ENCODE measurements around the gene ACTC1. TPM values are rescaled to one million over a fixed set of nuclear protein-coding genes. Genes with fewer than 3 reads are reported as not detected.

Gene ACTC1
- polyA plus RNA-seq, 4 donors = 1.1 to 2.0 (median 1.5) TPM

DNA sequence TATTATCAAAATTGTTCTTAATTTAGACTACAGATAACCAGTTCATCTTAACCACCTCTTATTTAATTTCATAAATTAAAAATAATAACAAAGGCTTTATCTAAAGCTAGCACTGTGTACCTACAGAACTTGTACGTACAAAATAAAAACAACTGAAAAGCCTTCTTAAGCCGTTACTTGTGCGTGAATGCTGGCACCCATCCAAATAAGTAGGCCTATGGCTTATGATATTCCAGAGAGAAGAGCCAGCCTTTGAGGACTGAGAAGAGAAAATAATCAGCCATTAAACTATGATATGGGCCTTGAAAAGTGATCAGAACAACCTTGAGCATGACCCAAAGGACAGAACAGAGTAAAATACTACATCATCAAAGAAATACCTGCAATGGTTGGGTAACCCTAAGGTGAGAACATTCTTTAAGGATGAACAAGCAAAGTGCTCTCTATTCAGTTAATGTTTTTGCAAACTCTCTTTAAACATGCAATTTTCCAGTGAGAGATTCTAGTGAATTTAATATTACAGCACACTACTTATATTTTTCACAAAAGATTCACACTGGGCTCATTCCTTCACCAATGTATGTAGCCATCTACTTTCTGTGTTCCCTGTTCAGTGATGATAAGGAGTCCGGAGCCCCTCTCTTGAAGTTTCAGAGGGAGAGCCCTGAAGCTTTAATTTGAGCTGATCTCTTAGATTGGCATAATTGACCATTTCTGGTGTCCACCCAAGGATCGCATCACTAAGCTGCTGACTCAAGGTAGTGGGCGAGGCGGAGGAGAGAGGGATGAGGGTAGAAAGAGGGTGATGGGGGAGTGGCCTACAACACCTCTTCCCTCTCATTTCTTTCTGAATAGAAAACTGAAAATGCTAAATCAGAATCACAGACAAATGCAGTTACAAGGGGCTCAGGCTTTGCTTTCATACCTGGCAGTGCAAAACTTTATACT is 7.7 kb upstream of the ACTC1 start:
- DNase-seq (ENCODE audit: low read depth in 4 of 4, low spot score in 3 of 4) = no peak

GRCh38 chr15:34802371-34802770 is 7.0 kb upstream of the ACTC1 start:
- DNase-seq (ENCODE audit: low read depth in 4 of 4, low spot score in 3 of 4) = no peak

DNA sequence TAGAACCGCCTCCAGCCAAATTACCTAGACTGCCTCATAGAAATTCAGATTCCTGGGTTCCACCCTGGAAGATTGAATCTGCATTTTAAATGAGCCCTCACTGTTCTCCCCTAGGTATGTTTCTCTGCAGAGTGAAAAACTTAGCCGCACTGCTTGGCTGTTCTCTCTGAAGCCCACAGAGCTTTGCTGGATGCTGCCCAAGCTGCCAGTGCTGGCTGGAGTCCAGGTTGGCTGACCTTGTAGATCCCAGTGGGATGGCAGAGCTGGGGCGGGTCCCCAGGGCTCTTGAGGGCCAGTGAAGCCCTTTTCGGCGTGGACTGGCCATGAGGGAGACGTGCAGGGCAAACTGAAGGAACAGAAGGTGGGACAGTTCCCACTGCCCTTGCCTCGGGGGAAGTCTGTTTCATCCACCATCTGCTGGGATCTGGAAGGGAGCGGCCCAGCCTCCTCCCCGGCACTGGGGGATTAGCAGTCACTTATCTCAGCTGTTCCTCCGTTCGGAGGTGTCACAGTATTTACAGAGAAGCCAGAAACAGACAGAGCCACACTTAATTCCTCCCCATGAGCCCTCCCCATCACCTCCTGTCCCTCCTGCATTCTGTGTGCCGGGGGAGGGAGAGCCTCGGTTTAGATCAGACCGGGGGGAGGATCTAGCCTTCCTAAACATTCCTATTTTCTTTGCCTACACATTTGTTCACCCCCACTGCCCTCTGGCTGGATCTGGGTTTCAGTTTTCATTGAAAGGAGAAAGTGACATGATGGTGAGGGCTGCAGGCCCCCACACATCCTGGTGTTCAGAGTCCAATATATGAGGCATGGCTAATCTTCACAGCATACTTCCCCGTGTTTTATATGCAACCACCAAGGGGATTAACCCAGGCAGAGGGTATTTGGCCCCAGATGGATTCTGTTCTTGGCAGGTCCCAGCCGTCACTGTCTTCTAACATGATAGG is 4.1 kb upstream of the ACTC1 start:
- no peak for DNase-seq (ENCODE audit: low read depth in 4 of 4, low spot score in 3 of 4)

- DNase-seq (ENCODE audit: low read depth in 4 of 4, low spot score in 3 of 4) = no peak
These were observed 1.6 kb upstream of the ACTC1 start for GRCh38 chr15:34796847-34797435.

DNA sequence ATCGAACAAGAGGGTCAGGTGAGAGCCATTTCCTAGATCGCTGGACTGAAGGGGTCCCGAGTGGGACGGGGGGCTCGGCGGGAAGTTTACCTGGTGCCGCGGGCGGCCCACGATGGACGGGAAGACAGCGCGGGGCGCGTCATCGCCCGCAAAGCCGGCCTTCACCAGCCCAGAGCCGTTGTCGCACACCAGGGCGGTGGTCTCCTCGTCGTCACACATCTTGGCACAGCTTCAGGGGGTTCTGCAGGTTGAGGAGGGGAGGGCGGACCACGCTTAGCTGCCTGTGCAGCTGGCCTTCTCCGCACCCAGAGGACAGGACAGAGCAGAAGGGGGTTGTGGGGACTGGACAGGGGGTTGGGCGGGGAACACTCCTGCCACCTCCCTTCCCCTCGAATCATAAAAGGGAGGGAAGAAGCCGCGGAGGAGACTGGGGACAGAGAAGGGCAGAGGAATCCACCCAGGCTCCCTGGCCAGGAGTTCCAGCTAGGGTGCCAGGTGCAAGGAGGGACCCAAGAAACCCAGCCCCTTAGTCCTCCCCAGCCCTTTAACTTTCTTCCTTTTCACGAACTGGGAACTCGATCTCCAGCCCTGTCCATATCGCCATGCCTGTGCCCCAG is 651 bp downstream of the ACTC1 start:
- no peak for DNase-seq (ENCODE audit: low read depth in 4 of 4, low spot score in 3 of 4)

DNA sequence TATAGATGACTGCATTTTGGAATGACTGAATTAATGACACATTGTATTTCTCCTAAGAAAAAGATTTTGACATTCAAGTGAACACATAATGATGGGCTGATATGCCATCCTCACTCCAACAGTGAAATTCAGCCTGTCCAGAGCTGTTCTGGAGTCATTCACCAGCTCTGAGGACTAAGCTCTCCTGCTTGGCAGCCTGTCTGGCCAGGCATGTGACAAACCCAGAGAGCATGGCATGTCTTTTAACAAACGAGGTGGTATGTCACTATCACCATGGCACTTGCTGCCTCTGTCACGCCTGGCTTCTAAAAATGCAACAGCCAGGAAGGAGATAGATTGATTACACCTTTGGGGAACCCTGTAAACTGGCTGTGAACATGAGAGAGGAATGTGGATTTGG is 1.4 kb downstream of the ACTC1 start:
- DNase-seq (ENCODE audit: low read depth in 4 of 4, low spot score in 3 of 4) = no peak

DNA sequence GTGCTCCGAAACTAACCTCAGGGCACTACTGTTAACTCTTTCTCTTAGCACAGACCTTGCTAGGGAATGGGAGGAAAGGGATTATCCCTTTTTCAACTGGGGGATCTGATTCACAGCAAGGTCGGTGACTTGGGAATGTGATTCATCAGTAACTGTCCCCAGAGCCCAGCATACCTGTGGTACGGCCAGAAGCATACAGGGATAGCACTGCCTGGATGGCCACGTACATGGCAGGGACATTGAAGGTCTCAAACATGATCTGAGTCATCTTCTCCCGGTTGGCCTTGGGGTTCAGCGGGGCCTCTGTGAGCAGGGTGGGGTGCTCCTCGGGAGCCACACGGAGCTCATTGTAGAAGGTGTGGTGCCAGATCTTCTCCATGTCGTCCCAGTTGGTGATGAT is 2.3 kb downstream of the ACTC1 start:
- DNase-seq (ENCODE audit: low read depth in 4 of 4, low spot score in 3 of 4) = no peak

DNA sequence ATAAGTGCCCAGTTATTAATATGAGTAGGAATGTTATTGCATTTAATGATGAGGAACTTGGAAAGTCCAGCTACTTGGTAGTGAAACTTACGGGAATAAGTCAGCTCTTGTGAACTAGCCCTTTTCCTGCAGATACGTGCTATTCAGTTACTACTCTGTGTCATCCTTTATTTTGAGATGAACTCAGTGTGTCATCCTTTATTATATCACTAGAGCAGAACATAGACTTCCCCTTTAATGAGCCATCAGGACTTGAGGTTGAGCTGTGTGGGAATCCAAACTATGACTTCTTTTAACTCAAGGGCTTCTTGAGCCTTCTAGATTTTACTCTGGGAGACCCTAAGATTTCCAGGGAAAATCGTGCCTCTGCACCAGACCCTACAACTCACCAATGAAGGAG is 3.6 kb downstream of the ACTC1 start:
- DNase-seq (ENCODE audit: low read depth in 4 of 4, low spot score in 3 of 4) = no peak

- DNase-seq (ENCODE audit: low read depth in 4 of 4, low spot score in 3 of 4) = no peak
These were observed 5.2 kb downstream of the ACTC1 start for GRCh38 chr15:34790121-34790520.

GRCh38 chr15:34789326-34789725 is 6.0 kb downstream of the ACTC1 start:
- DNase-seq (ENCODE audit: low read depth in 4 of 4, low spot score in 3 of 4) = no peak

GRCh38 chr15:34786206-34786605 is 9.1 kb downstream of the ACTC1 start:
- DNase-seq (ENCODE audit: low read depth in 4 of 4, low spot score in 3 of 4) = no peak

DNA sequence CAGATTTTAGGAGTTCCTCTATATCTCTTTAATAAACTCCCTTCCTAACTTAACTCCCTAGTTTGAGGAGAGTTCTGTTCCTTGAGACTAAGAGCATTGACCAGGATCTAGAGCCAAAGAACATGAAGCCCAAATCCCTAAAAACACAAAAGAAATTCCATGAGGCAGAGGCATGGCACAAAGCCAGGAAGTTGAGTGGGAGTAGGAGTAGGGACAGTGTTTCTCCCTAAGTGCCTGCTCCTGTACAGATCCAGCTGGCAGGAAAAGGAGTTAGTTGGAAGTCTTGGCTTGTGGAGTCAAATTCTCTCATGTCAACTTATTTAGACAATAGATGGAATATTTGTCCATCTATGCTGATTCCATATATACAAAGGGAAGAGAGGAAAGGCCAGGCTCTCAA is 11.4 kb downstream of the ACTC1 start:
- DNase-seq (ENCODE audit: low read depth in 4 of 4, low spot score in 3 of 4) = no peak

DNA sequence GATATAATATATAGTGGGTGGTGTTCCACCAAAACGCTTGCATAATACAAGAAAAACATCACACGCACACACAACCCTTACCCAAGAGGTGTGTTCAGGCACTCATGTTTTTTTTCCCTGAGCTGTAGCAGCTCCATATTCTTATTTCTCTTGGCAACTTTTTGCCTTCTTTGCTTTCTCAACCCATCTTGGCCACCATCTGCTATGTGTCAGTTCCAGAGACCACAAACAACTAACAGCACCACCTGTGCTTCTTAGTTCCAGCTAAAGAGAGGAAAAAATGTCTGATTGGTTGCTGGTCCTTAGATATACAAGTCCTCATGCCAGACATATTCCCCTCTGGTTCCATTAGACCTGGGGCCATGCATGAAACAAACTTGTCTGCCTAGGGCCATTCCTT is 11.9 kb downstream of the ACTC1 start:
- no peak for DNase-seq (ENCODE audit: low read depth in 4 of 4, low spot score in 3 of 4)

DNA sequence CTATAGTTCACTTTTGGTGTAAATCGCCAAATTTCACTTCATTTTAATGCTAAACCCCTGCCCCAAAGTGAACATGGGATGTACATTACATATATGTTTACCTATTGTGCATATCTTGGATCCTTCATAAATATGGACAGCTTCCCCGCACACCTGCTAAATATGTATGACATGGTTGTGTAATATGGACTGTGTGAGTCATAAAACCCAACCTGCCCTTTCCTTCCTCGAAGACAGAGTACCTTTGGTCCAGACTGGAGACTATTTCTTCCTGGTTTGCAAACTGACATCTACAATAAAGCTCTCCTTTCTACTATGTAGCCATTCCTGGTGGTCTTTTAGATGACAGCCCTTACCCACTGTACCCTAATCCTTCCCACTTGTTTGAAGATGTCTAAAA is 12.4 kb downstream of the ACTC1 start:
- no peak for DNase-seq (ENCODE audit: low read depth in 4 of 4, low spot score in 3 of 4)

- no peak for DNase-seq (ENCODE audit: low read depth in 4 of 4, low spot score in 3 of 4)
These were observed 14.6 kb downstream of the ACTC1 start for GRCh38 chr15:34780725-34781124.

DNA sequence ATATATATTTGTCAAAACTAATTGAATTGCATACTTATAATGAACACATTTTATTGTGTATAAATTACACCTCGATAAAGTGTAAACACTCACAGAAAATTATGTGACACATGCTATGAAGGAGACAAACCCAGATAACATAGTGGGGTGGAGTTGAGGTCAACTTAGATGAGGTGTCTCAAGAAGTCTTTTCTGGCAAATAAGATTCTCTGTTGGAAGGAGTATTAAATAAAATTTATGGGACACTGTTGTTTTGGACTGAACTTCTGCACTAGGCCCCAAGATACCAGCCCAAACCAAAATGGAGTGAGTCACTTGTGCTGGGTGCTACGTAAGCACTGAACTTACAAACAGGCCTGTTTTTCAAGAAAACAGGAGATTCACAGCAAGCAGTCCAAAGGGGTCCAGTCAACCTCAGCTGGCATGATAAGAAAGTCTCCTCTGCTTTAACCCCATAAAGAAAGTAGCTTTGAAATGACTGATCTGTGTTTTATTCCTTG is 18.7 kb downstream of the ACTC1 start:
- DNase-seq (ENCODE audit: low read depth in 4 of 4, low spot score in 3 of 4) = no peak

DNA sequence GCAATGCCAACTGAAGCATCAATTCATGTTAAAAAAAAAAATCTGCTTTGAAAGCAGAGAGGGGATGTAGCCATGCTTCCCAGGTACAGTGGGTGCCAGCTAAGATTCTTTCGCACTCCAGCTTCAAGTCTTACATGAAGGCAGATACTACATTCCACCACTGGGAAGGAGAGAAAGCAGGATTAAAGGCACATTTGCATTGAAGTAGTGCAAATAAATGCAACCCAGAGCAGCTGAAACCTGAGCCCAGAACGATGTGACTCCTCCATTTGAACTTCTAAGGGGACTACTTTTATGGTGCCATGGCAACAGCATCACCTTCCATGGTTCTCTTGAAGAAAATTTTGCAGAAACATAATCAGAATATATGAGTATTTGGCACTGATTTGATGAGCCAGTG is 21.4 kb downstream of the ACTC1 start:
- no peak for DNase-seq (ENCODE audit: low read depth in 4 of 4, low spot score in 3 of 4)

DNA sequence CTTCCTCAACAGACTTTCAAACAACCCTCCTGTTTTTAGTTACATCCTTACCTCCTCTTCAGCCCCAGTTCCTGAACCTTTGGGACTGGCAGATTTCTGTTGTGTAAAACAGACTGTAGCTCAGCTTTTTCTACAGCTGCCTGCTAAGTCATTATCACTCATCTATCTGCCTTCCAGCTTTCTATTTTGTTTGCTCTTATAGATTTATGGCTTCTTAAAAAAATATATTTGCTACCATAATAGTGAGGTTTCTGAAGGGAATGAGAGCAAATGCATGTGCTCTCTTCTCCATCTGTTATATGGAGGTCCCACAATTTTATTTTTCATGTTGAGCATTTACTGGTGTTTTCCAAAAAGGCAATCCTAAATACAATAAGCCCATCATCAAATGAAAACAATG is 22.3 kb downstream of the ACTC1 start:
- DNase-seq (ENCODE audit: low read depth in 4 of 4, low spot score in 3 of 4) = no peak

- no peak for DNase-seq (ENCODE audit: low read depth in 4 of 4, low spot score in 3 of 4)
These were observed 23.0 kb downstream of the ACTC1 start for GRCh38 chr15:34772312-34772711.

DNA sequence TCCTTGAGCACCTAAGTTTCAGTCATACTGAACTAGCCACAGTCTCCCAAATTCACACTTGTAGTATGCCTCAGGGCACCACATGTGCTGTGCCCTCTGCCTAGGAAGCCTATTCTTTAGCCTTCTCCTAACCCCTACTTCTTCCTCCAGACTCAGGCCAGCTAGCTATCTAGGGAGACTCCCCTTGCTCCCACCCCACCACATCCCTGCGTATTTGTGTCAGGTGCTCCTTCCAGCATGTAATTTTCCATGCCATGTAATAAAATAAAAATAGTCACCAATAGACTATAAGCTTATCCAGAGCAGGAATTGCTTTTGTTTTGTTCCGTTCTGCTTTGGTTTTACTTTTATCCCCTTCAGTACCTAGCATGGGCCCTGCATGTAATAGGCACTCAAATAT is 25.6 kb downstream of the ACTC1 start:
- no peak for DNase-seq (ENCODE audit: low read depth in 4 of 4, low spot score in 3 of 4)

Measured in right renal pelvis (tissue), 4 donors.